Neural progenitor cell (in vitro differentiated cells): ENCODE measurements around the gene RPP14. TPM values are rescaled to one million over a fixed set of nuclear protein-coding genes. Genes with fewer than 3 reads are reported as not detected.

Experiments
- DNase-seq: peaks from one replicate; pipeline ENCODE4 v3.0.0-alpha.2; 2016; ENCODE audit warnings: low spot score
- H2AFZ ChIP-seq: fragments of 200-600 bp; sonication (generic); replicated peaks from 2 replicates; pipeline ENCODE4 v1.6.1; 2016; ENCODE audit warnings: antibody characterized with exemption
- H3F3A ChIP-seq: fragments of 200-600 bp; sonication (generic); 2 replicates; pipeline ENCODE4 v1.6.1; 2016; ENCODE audit warnings: antibody characterized with exemption, low read depth
- H3K27ac ChIP-seq: fragments of 200-600 bp; sonication (generic); 2 replicates; pipeline ENCODE4 v1.5.1; 2016; ENCODE audit warnings: mild to moderate bottlenecking
- H3K27me3 ChIP-seq: fragments of 200-600 bp; sonication (generic); 2 replicates; pipeline ENCODE4 v1.6.1; 2016; ENCODE audit warnings: mild to moderate bottlenecking, moderate library complexity
- H3K36me3 ChIP-seq: fragments of 200-600 bp; sonication (generic); 2 replicates; pipeline ENCODE4 v1.5.1; 2016
- H3K4me1 ChIP-seq: fragments of 200-600 bp; sonication (generic); 2 replicates; pipeline ENCODE4 v1.6.1; 2016; ENCODE audit warnings: mixed run types
- H3K4me2 ChIP-seq: fragments of 200-600 bp; sonication (generic); 2 replicates; pipeline ENCODE4 v1.6.1; 2016
- H3K4me3 ChIP-seq: fragments of 200-600 bp; sonication (generic); 2 replicates; pipeline ENCODE4 v1.5.1; 2016
- H3K79me2 ChIP-seq: fragments of 200-600 bp; sonication (generic); 2 replicates; pipeline ENCODE4 v1.6.1; 2016; ENCODE audit warnings: low read depth
- H3K9ac ChIP-seq: fragments of 200-600 bp; sonication (generic); 2 replicates; pipeline ENCODE4 v1.6.1; 2016
- H3K9me3 ChIP-seq: fragments of 200-600 bp; sonication (generic); 2 replicates; pipeline ENCODE4 v1.5.1; 2016; ENCODE audit warnings: low read depth
- H4K20me1 ChIP-seq: fragments of 200-600 bp; sonication (generic); 2 replicates; pipeline ENCODE4 v1.6.1; 2016; ENCODE audit warnings: low read depth
- H3K27ac Mint-ChIP-seq: 3 replicates; pipeline ENCODE4 v1.8.0; 2021; ENCODE audit warnings: mixed read lengths
- H3K27me3 Mint-ChIP-seq: 2 replicates; pipeline ENCODE4 v1.8.0; 2022; ENCODE audit warnings: low read depth, mild to moderate bottlenecking, inconsistent platforms, moderate library complexity, mixed read lengths; ENCODE audit not compliant: insufficient read depth
- H3K36me3 Mint-ChIP-seq: 3 replicates; pipeline ENCODE4 v1.8.0; 2021; ENCODE audit warnings: mixed read lengths
- H3K4me1 Mint-ChIP-seq: 3 replicates; pipeline ENCODE4 v1.8.0; 2021; ENCODE audit warnings: mixed read lengths
- H3K4me3 Mint-ChIP-seq: 3 replicates; pipeline ENCODE4 v1.8.0; 2021; ENCODE audit warnings: mild to moderate bottlenecking, moderate library complexity, mixed read lengths
- H3K9me3 Mint-ChIP-seq: 3 replicates; pipeline ENCODE4 v1.8.0; 2020; ENCODE audit warnings: mixed read lengths
- CTCF ChIP-seq: fragments of 200-600 bp; sonication (generic); IDR thresholded peaks from 2 replicates; pipeline ENCODE4 v1.5.1; 2017; ENCODE audit warnings: antibody characterized with exemption, mild to moderate bottlenecking
- EZH2 ChIP-seq: fragments of 200-600 bp; sonication (generic); IDR thresholded peaks from 2 replicates; pipeline ENCODE4 v1.6.1; 2017; ENCODE audit warnings: antibody characterized with exemption, mild to moderate bottlenecking, moderate library complexity
- EZH2phosphoT487 ChIP-seq: fragments of 200-600 bp; sonication (generic); IDR thresholded peaks from 2 replicates; pipeline ENCODE4 v1.6.1; 2017; ENCODE audit warnings: antibody characterized with exemption
- total RNA-seq: library from RNA; depleted of rRNA; stranded (reverse); fragments of >200 nt; gene quantifications from 2 replicates; pipeline ENCODE4 v1.2.3, GENCODE V29; 2015; ENCODE audit warnings: low replicate concordance

The RPP14 gene
- total RNA-seq, 1 donor from 2014 or later: 17.8 TPM

GRCh38 chr3:58281069-58281468 lies 25.0 kb upstream of the RPP14 start:
- TF ChIP-seq EZH2phosphoT487: no peak
- TF ChIP-seq CTCF: no peak
- no peak for TF ChIP-seq EZH2
- H3K27me3 Mint-ChIP-seq: no peaks in the 10 kb centered on the region
- Histone ChIP-seq H3K27ac (no peak overlapping the region), H2AFZ (no peak overlapping the region), H4K20me1 (no peaks in the 10 kb centered on the region), H3K9ac (no peak overlapping the region), H3K79me2 (no peaks in the 10 kb centered on the region), H3K27me3 (no peaks in the 10 kb centered on the region), H3K4me1 (no peaks in the 10 kb centered on the region), H3F3A (no peaks in the 10 kb centered on the region), H3K9me3 (no peaks in the 10 kb centered on the region), H3K36me3 (no peaks in the 10 kb centered on the region), H3K4me3 (no peak overlapping the region), H3K4me2 (peak overlapping the region; percentile 8)
- no peaks in the 10 kb centered on the region for H3K4me1 Mint-ChIP-seq
- H3K27ac Mint-ChIP-seq: no peak overlapping the region
- no peak overlapping the region for H3K4me3 Mint-ChIP-seq
- H3K9me3 Mint-ChIP-seq: peaks cover 10% of the 10 kb centered on the region
- DNase-seq: no peak
- peaks cover 33% of the 10 kb centered on the region for H3K36me3 Mint-ChIP-seq

- no peaks in the 10 kb centered on the region for H3K4me1 Mint-ChIP-seq
- Histone ChIP-seq H3K4me2 (no peak overlapping the region), H3K36me3 (no peaks in the 10 kb centered on the region), H2AFZ (no peak overlapping the region), H3K9ac (no peak overlapping the region), H3K27ac (no peak overlapping the region), H4K20me1 (no peaks in the 10 kb centered on the region), H3K27me3 (no peaks in the 10 kb centered on the region), H3K79me2 (no peaks in the 10 kb centered on the region), H3K9me3 (no peaks in the 10 kb centered on the region), H3K4me3 (no peak overlapping the region), H3F3A (no peaks in the 10 kb centered on the region), H3K4me1 (no peaks in the 10 kb centered on the region)
- DNase-seq: no peak
- no peaks in the 10 kb centered on the region for H3K27me3 Mint-ChIP-seq
- H3K36me3 Mint-ChIP-seq: peaks cover 18% of the 10 kb centered on the region
- no peak for TF ChIP-seq EZH2
- no peak for TF ChIP-seq EZH2phosphoT487
- no peak for TF ChIP-seq CTCF
- no peak overlapping the region for H3K4me3 Mint-ChIP-seq
- peaks cover 3% of the 10 kb centered on the region for H3K9me3 Mint-ChIP-seq
- H3K27ac Mint-ChIP-seq: no peak overlapping the region
Measured at GRCh38 chr3:58285334-58285733, 20.7 kb upstream of the RPP14 start.

- Histone ChIP-seq H3K9me3 (no peaks in the 10 kb centered on the region), H3K27ac (no peak overlapping the region), H3K36me3 (no peaks in the 10 kb centered on the region), H3K79me2 (no peaks in the 10 kb centered on the region), H4K20me1 (no peaks in the 10 kb centered on the region), H2AFZ (no peak overlapping the region), H3K4me3 (no peak overlapping the region), H3K4me2 (no peak overlapping the region), H3K4me1 (no peaks in the 10 kb centered on the region), H3F3A (no peaks in the 10 kb centered on the region), H3K9ac (no peak overlapping the region), H3K27me3 (no peaks in the 10 kb centered on the region)
- DNase-seq: no peak
- no peak overlapping the region for H3K4me3 Mint-ChIP-seq
- H3K9me3 Mint-ChIP-seq: peaks cover 9% of the 10 kb centered on the region
- H3K27ac Mint-ChIP-seq: no peak overlapping the region
- no peak for TF ChIP-seq EZH2
- no peak for TF ChIP-seq EZH2phosphoT487
- no peak for TF ChIP-seq CTCF
- peaks cover 5% of the 10 kb centered on the region for H3K27me3 Mint-ChIP-seq
- H3K4me1 Mint-ChIP-seq: peaks cover 11% of the 10 kb centered on the region
- H3K36me3 Mint-ChIP-seq: peaks cover 19% of the 10 kb centered on the region
Measured at GRCh38 chr3:58287354-58287753, 18.7 kb upstream of the RPP14 start.
